ENCODE measurements around the gene UTF1. TPM values are rescaled to one million over a fixed set of nuclear protein-coding genes. Genes with fewer than 3 reads are reported as not detected.

Gene UTF1
- total RNA-seq, 3 donors from 2014 or later = not detected

DNA sequence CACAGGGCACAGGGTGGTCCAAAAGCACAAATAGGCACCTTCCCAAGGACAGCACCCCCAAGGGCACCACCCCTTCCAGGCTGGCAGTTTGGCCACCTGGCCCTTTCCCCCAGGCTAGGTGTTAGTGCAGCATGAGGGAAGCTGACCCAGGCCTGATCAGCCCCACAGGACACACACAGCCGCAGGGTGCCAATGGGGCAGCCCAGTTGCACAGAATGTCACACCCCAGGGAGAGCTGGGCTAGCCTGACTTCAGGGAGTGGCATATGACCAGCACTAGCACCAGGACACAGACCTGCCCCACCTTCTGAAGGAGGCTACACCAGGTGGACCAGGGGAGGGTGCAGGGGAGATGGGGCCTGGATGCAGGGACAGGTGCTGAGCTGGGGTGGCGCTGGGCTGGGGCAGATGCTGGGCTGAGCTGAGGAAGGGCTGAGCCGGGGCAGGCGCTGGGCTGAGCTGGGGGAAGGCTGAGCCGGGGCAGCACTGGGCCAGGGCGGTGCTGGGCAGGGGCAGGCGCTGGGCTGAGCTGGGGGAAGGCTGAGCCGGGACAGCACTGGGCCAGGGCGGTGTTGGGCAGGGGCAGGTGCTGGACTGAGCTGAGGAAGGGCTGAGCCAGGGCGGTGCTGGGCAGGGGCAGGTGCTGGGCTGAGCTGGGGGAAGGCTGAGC lies 50.5 kb downstream of the UTF1 start:
- no peak for TF ChIP-seq POLR2A (IDR thresholded peaks at IDR 0.05)
- TF ChIP-seq CTCF (IDR thresholded peaks at IDR 0.05) = no peak
- no peak for TF ChIP-seq POLR2AphosphoS5 (IDR thresholded peaks at IDR 0.05)
- Histone ChIP-seq H3K9me3 (no peaks in the 10 kb centered on the region), H3K4me1 (peaks cover 0 to 9% of the 10 kb centered on the region in 2 donors), H3K27ac (no peak overlapping the region), H3K27me3 (peaks cover 0 to 17% of the 10 kb centered on the region in 2 donors), H3K4me3 (no peak overlapping the region), H3K36me3 (peaks cover 15% of the 10 kb centered on the region)
- DNase-seq (ENCODE audit: low spot score in 2 of 2) = no peak
- intact Hi-C loops (cut with DNase I; ENCODE audit: low total_unique reads) = no loop called here

DNA sequence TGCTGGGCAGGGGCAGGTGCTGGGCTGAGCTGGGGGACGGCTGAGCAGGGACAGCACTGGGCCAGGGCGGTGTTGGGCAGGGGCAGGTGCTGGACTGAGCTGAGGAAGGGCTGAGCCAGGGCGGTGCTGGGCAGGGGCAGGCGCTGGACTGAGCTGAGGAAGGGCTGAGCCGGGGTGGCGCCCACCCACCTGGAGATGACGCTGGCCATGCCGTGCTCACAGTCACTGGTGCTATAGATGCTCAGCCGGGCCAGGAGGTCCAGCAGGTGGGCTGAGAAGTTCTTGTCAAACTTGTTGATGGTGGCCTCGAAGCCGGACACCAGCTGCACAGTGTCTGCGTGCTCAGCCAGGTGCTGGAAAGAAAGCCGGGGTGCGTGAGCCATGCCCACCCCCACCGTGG lies 51.1 kb downstream of the UTF1 start:
- DNase-seq (ENCODE audit: low spot score in 2 of 2) = no peak
- TF ChIP-seq CTCF (IDR thresholded peaks at IDR 0.05) (no peak), POLR2A (IDR thresholded peaks at IDR 0.05) (no peak), POLR2AphosphoS5 (IDR thresholded peaks at IDR 0.05) (no peak)
- Histone ChIP-seq H3K9me3 (no peaks in the 10 kb centered on the region), H3K4me3 (no peak overlapping the region), H3K27ac (no peak overlapping the region), H3K4me1 (peaks cover 0 to 8% of the 10 kb centered on the region in 2 donors), H3K36me3 (peaks cover 15% of the 10 kb centered on the region), H3K27me3 (peaks cover 0 to 11% of the 10 kb centered on the region in 2 donors)
- intact Hi-C loops (cut with DNase I; ENCODE audit: low total_unique reads) = no loop called here

Other genes with a start within 250 kb of the UTF1 start
- gene ADGRA1, start 142.3 kb upstream of the UTF1 start, total RNA-seq = under 1 TPM in 1 of 3 donors, not detected in 2; 0.33 TPM
- 1 to 10 TPM in 1 of 3 donors, under 1 TPM in 1, not detected in 1; 0.98 to 2.3 TPM for gene KNDC1, start 70.0 kb upstream of the UTF1 start, total RNA-seq
- 1 to 10 TPM in 1 of 3 donors, under 1 TPM in 2; 0.33 to 4.6 (median 0.73) TPM for gene VENTX, start 7.6 kb downstream of the UTF1 start, total RNA-seq
- gene ADAM8, start 46.7 kb downstream of the UTF1 start, total RNA-seq = 1 to 10 TPM; 4.6 to 6.6 (median 5.0) TPM
- gene TUBGCP2, start 78.7 kb downstream of the UTF1 start, total RNA-seq = 10 to 100 TPM; 33.6 to 40.0 (median 39.5) TPM
- gene ZNF511, start 78.7 kb downstream of the UTF1 start, total RNA-seq = 10 to 100 TPM; 27.4 to 33.2 (median 32.1) TPM
- gene CALY, start 106.7 kb downstream of the UTF1 start, total RNA-seq = under 1 TPM in 1 of 3 donors, not detected in 2; 0.66 TPM
- gene PRAP1, start 117.2 kb downstream of the UTF1 start, total RNA-seq = not detected
- gene FUOM, start 127.8 kb downstream of the UTF1 start, total RNA-seq = 10 to 100 TPM; 13.8 to 31.5 (median 31.2) TPM
- gene ECHS1, start 143.1 kb downstream of the UTF1 start, total RNA-seq = 100 to 1,000 TPM in 1 of 3 donors, 10 to 100 TPM in 2; 71.8 to 165 (median 84.2) TPM
- 10 to 100 TPM in 1 of 3 donors, 1 to 10 TPM in 2; 7.5 to 10.5 (median 8.6) TPM for gene PAOX, start 149.0 kb downstream of the UTF1 start, total RNA-seq
- gene MTG1, start 163.9 kb downstream of the UTF1 start, total RNA-seq = 10 to 100 TPM; 22.9 to 56.4 (median 37.0) TPM
- gene SPRN, start 194.4 kb downstream of the UTF1 start, total RNA-seq = under 1 TPM in 1 of 3 donors, not detected in 2; 0.33 TPM
- gene SCART1, start 223.7 kb downstream of the UTF1 start, total RNA-seq = 1 to 10 TPM; 1.4 to 3.7 (median 2.9) TPM